Ovary (tissue), 3 donors: ENCODE measurements around the gene C2orf92.

Source experiments
- EP300 ChIP-seq: sonication (generic); formaldehyde crosslinking; IDR thresholded peaks from one replicate; pipeline ENCODE4 v1.6.1; 2017; ENCODE audit warnings: antibody characterized with exemption
- POLR2A ChIP-seq: fragments of 450-650 bp; IDR thresholded peaks from one replicate; pipeline ENCODE4 v1.6.1; 2017; ENCODE audit warnings: antibody characterized with exemption, mild to moderate bottlenecking, moderate library complexity
- TF ChIP-seq, protein P1 (sequence below), 3 donors: fragments of 450-650 bp in 2 of 3; fragments of 200-600 bp in 1 of 3; IDR thresholded peaks; one replicate each; pipeline versions ENCODE4 v1.5.1 to v1.8.0; 2016 to 2022; ENCODE audit warnings: antibody characterized with exemption in 3 of 3, mild to moderate bottlenecking in 1 of 3
- donor health status: DM: no; HTN: no; CAD: no.

DNA sequence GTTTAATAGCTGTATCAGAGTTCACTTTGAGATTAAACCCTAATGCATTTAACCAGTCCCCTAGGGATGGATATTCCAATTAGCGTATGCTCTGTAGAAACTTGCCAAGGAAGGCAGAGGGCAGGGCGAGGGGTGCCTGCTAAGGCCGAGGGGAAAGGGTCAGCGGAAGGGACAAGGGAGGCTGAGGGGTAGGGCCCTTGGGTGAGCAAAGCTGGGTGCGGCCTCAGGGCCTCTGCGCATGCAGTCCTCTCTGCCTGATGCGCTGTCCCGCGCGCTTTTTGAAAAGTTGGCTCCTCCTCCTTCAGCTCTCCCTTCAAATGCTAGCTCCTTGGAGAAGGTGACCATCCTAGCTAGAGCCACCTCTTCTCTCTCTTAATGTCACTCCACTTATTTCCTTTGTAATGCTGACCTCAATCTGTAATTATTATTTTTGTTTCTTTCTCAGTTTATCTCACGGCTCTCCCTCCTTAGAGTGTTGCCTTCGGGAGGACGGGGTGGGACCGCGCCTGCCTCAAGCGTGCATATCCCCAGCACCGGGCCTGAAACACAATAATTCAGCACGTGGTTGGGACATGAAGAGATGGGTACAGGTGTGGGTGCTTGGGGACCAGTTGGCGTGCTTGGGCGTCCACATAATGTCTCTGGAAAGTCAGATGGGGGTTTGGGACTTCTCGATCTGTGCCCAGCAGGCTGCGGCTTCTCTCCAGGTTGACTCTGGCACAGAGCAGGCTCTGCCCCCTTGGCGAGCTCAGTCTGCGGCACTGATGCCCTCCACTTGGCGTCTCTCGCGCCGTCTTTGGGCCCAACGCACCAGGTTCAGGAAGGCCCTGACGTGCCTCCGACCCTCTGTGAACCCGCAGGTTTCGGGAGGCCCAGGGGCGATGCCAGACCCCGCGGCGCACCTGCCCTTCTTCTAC, 53.9 kb downstream of the C2orf92 start:
- TF ChIP-seq, protein P1, sequence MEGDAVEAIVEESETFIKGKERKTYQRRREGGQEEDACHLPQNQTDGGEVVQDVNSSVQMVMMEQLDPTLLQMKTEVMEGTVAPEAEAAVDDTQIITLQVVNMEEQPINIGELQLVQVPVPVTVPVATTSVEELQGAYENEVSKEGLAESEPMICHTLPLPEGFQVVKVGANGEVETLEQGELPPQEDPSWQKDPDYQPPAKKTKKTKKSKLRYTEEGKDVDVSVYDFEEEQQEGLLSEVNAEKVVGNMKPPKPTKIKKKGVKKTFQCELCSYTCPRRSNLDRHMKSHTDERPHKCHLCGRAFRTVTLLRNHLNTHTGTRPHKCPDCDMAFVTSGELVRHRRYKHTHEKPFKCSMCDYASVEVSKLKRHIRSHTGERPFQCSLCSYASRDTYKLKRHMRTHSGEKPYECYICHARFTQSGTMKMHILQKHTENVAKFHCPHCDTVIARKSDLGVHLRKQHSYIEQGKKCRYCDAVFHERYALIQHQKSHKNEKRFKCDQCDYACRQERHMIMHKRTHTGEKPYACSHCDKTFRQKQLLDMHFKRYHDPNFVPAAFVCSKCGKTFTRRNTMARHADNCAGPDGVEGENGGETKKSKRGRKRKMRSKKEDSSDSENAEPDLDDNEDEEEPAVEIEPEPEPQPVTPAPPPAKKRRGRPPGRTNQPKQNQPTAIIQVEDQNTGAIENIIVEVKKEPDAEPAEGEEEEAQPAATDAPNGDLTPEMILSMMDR (IDR thresholded peaks at IDR 0.05), result no peak
- TF ChIP-seq POLR2A (no peak), EP300 (no peak)
